Hepatocyte (in vitro differentiated cells): ENCODE data around the gene MID1. TPM values are rescaled to one million over a fixed set of nuclear protein-coding genes. Genes with fewer than 3 reads are reported as not detected.

ENCODE experiments used
- DNase-seq: peaks from one replicate; pipeline ENCODE4 v3.0.0-alpha.2; 2016; ENCODE audit warnings: low spot score
- H2AFZ ChIP-seq: fragments of 200-600 bp; sonication (generic); 2 replicates; pipeline ENCODE4 v1.6.0; 2016; ENCODE audit warnings: antibody characterized with exemption, mild to moderate bottlenecking
- H3K27ac ChIP-seq: fragments of 200-600 bp; sonication (generic); 2 replicates; pipeline ENCODE4 v1.5.1; 2016; ENCODE audit warnings: mild to moderate bottlenecking
- H3K27me3 ChIP-seq: fragments of 200-600 bp; sonication (generic); 2 replicates; pipeline ENCODE4 v1.6.1; 2016
- H3K36me3 ChIP-seq: fragments of 200-600 bp; sonication (generic); replicated peaks from 2 replicates; pipeline ENCODE4 v1.5.1; 2016; ENCODE audit warnings: low read depth; ENCODE audit not compliant: insufficient read depth
- H3K4me1 ChIP-seq: fragments of 200-600 bp; sonication (generic); 2 replicates; pipeline ENCODE4 v1.5.1; 2016; ENCODE audit warnings: mild to moderate bottlenecking, moderate library complexity; ENCODE audit not compliant: insufficient read depth
- H3K4me2 ChIP-seq: fragments of 200-600 bp; sonication (generic); 2 replicates; pipeline ENCODE4 v1.6.0; 2016
- H3K4me3 ChIP-seq: fragments of 200-600 bp; sonication (generic); 2 replicates; pipeline ENCODE4 v1.5.1; 2016; ENCODE audit warnings: mild to moderate bottlenecking
- H3K79me2 ChIP-seq: fragments of 200-600 bp; sonication (generic); 2 replicates; pipeline ENCODE4 v1.6.0; 2017; ENCODE audit warnings: mild to moderate bottlenecking
- H3K9me2 ChIP-seq: fragments of 200-600 bp; sonication (generic); replicated peaks from 2 replicates; pipeline ENCODE4 v1.6.0; 2017; ENCODE audit warnings: mild to moderate bottlenecking; ENCODE audit not compliant: insufficient read depth
- H3K9me3 ChIP-seq: fragments of 200-600 bp; sonication (generic); 2 replicates; pipeline ENCODE4 v1.5.1; 2016; ENCODE audit warnings: low read depth, mild to moderate bottlenecking
- H4K20me1 ChIP-seq: fragments of 200-600 bp; sonication (generic); 2 replicates; pipeline ENCODE4 v1.6.0; 2016; ENCODE audit warnings: mild to moderate bottlenecking; ENCODE audit not compliant: insufficient read depth, poor library complexity, severe bottlenecking
- CTCF ChIP-seq: fragments of 200-600 bp; sonication (generic); IDR thresholded peaks from 2 replicates; pipeline ENCODE4 v1.5.1; 2016; ENCODE audit warnings: antibody characterized with exemption, mild to moderate bottlenecking; ENCODE audit not compliant: poor library complexity
- EZH2 ChIP-seq: fragments of 200-600 bp; sonication (generic); IDR thresholded peaks from 2 replicates; pipeline ENCODE4 v1.6.1; 2016; ENCODE audit warnings: antibody characterized with exemption, mild to moderate bottlenecking, borderline replicate concordance
- EZH2phosphoT487 ChIP-seq: fragments of 200-600 bp; sonication (generic); IDR thresholded peaks from one replicate; pipeline ENCODE4 v1.6.1; 2018; ENCODE audit warnings: antibody characterized with exemption, mild to moderate bottlenecking, low read depth, moderate library complexity; ENCODE audit not compliant: unreplicated experiment, severe bottlenecking
- WGBS: methylation state at CpG from one replicate; pipeline ENCODE4 v1.1.6; 2016; ENCODE audit warnings: low lambda C conversion rate; ENCODE audit errors: missing lambda C conversion rate; 5-methylcytosine and 5-hydroxymethylcytosine counted together
- polyA plus RNA-seq: library from polyadenylated mRNA; unstranded; fragments of >200 nt; fragmentation: Nextera tagmentation; extraction: Ambion mirVana; gene quantifications from 2 replicates; pipeline ENCODE4 v1.2.1, GENCODE V29; 2016
- total RNA-seq: library from RNA; depleted of rRNA; stranded (reverse); fragments of >200 nt; gene quantifications from 2 replicates; pipeline ENCODE4 v1.2.3, GENCODE V29; 2014

The MID1 gene
- total and polyA plus RNA-seq, 2 experiments from 2014 or later: 21.1 to 21.3 TPM

DNA sequence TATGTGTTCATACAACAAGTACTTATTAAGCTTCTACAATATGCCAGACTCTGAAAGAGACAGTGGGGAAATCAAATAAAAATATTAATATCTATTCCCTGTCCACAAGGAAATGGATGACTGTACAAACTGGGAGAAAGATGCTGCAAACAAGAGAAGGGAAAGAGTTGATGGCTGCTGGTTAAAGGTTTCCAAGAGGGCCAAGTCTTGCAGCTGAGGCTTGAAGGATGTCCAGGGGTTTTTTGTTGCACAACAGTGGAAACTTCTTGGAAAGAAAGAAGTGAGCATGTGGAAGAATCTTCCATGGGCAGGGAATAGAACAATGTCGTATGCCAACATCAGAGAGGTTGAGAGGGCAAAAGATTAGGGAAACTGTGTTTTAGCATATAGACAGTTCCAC lies 95.8 kb downstream of the MID1 start:
- Histone ChIP-seq H3K4me3 (no peak overlapping the region), H3K79me2 (no peaks in the 10 kb centered on the region), H3K9me3 (no peaks in the 10 kb centered on the region), H3K9me2 (no peaks in the 10 kb centered on the region), H4K20me1 (no peaks in the 10 kb centered on the region), H3K4me2 (no peak overlapping the region), H3K27me3 (no peaks in the 10 kb centered on the region), H3K4me1 (no peaks in the 10 kb centered on the region), H3K36me3 (no peaks in the 10 kb centered on the region), H2AFZ (no peak overlapping the region), H3K27ac (no peak overlapping the region)
- WGBS: 65% methylated on average over 1 of the region's 1 CpG
- TF ChIP-seq CTCF (no peak), EZH2phosphoT487 (no peak), EZH2 (no peak)
- no peak for DNase-seq

- H3K79me2 ChIP-seq: no peaks in the 10 kb centered on the region
- no peak overlapping the region for H2AFZ ChIP-seq
- H3K36me3 ChIP-seq: no peaks in the 10 kb centered on the region
- DNase-seq: no peak
- TF ChIP-seq EZH2 (no peak), EZH2phosphoT487 (no peak), CTCF (no peak)
- H3K9me3 ChIP-seq: no peaks in the 10 kb centered on the region
- H3K27ac ChIP-seq: no peak overlapping the region
- H4K20me1 ChIP-seq: no peaks in the 10 kb centered on the region
- no peaks in the 10 kb centered on the region for H3K4me1 ChIP-seq
- H3K27me3 ChIP-seq: no peaks in the 10 kb centered on the region
- no peaks in the 10 kb centered on the region for H3K9me2 ChIP-seq
- H3K4me2 ChIP-seq: no peak overlapping the region
- H3K4me3 ChIP-seq: no peak overlapping the region
These were observed 100.6 kb downstream of the MID1 start for GRCh38 chrX:10519761-10520160.

DNA sequence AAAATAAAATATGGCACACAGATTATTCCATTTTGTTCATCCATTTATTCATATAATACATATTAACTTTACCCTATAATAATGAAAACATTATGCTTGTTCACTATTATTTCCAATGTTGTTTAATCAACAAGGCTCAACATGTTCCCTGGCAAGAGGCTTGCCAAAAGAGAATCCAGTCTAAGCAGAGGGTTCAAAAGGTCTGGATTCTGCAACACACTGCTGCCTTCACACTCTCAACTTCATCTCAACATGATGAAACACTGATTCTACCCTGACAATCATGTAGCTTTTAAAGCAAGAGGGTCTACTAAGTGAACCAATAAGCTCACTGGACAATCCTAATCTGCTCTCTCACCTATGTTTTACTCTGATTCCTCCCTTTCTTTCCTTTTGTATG lies 101.1 kb downstream of the MID1 start:
- no peaks in the 10 kb centered on the region for H3K27me3 ChIP-seq
- no peak overlapping the region for H2AFZ ChIP-seq
- no peaks in the 10 kb centered on the region for H3K36me3 ChIP-seq
- DNase-seq: no peak
- no peak overlapping the region for H3K27ac ChIP-seq
- H3K4me2 ChIP-seq: no peak overlapping the region
- no peaks in the 10 kb centered on the region for H3K9me2 ChIP-seq
- no peaks in the 10 kb centered on the region for H4K20me1 ChIP-seq
- H3K79me2 ChIP-seq: no peaks in the 10 kb centered on the region
- TF ChIP-seq EZH2phosphoT487 (no peak), EZH2 (no peak), CTCF (no peak)
- H3K9me3 ChIP-seq: no peaks in the 10 kb centered on the region
- H3K4me3 ChIP-seq: no peak overlapping the region
- H3K4me1 ChIP-seq: no peaks in the 10 kb centered on the region

- WGBS: 56% methylated on average over 2 of the region's 2 CpGs
- H2AFZ ChIP-seq: no peak overlapping the region
These were observed 102.3 kb downstream of the MID1 start for GRCh38 chrX:10518073-10518472.

More at GRCh38 chrX:10518073-10518472, 102.3 kb downstream of the MID1 start:
- Histone ChIP-seq H3K27me3 (no peaks in the 10 kb centered on the region), H3K4me3 (no peak overlapping the region), H3K27ac (no peak overlapping the region), H3K36me3 (no peaks in the 10 kb centered on the region), H3K9me3 (no peaks in the 10 kb centered on the region), H4K20me1 (no peaks in the 10 kb centered on the region), H3K9me2 (no peaks in the 10 kb centered on the region), H3K79me2 (no peaks in the 10 kb centered on the region), H3K4me2 (no peak overlapping the region), H3K4me1 (no peaks in the 10 kb centered on the region)
- DNase-seq: no peak
- TF ChIP-seq EZH2phosphoT487 (no peak), CTCF (no peak), EZH2 (no peak)
